GM11168 (cell line): ENCODE measurements around the gene ASXL1.
"Not testable (repeated sequence)": the region's sequence is repeated elsewhere in the genome, so short reads cannot be mapped to it uniquely, and the experiment has no call there.

Experiments used
- in situ Hi-C: fragments of 300-500 bp; cut with MboI; formaldehyde crosslinking; loops from one replicate; pipeline ENCODE4 v1.12.0; 2022; ENCODE audit warnings: low sequenced_read_pairs; ENCODE audit not compliant: unreplicated experiment

ASXL1 gene

DNA sequence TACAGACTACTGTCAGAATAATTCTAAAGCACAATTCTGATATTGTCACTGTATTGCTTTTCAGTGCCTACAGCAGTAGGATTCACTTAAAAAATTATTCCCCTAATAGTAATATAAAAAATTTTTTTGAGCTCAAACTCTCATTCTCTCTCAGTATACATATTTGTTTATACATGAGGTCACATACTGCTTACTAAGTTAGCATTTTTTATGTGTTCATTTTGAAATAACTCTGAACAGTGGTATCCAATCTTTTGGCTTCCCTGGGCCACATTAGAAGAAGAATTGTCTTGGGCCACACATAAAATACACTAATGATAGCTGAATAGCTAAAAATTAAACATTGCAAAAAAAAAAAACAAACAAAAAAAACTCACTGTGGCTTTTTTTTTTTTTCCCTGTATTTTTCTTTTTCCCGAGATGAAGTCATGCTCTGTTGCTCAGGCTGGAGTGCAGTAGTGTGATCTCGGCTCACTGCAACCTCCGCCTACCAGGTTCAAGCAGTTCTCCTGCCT, 38.6 kb downstream of the ASXL1 start:
- in situ Hi-C loops = no loop called here

DNA sequence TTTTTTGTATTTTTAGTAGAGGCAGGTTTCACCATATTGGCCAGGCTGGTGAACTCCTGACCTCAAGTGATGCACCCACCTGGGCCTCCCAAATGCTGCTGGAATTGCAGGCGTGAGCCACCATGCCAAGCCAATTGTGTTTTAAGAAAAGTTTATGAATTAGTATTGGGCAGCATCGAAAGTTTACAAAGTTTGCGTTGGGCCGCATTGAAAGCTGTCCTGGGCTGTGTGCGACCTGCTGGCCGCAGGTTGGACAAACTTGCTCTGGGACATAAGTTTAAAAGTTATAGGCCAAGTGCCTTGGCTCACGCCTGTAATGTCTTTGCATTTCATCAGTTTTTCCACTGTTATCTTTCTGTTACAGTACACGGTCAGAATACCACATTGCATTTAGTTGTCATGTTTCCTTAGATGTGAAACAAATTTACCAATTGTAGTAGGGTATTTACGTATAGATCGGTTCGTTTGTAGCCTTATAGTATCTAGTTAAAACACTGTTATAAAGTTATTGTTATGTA, 39.5 kb downstream of the ASXL1 start:
- in situ Hi-C loops = no loop called here

DNA sequence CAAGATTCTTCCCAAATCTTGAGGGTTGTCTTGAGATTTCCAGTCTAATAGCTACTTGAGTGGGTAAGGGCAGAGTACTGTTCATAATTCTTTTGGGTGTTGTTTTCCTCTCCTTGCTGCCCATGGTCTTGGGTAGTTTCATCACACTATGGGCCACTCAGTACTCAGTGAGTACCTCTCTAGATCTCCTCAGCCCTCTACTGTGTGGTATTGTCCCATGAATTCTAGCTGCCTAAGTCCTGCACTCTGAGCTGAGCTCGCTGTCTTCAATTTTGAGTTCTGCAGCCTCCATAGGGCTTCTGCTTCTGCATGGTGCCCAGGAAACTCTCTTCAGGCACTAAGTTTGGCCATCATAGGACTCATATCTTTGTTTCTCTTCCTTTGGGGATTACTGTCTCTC, 42.3 kb downstream of the ASXL1 start:
- in situ Hi-C loops = no loop called here

DNA sequence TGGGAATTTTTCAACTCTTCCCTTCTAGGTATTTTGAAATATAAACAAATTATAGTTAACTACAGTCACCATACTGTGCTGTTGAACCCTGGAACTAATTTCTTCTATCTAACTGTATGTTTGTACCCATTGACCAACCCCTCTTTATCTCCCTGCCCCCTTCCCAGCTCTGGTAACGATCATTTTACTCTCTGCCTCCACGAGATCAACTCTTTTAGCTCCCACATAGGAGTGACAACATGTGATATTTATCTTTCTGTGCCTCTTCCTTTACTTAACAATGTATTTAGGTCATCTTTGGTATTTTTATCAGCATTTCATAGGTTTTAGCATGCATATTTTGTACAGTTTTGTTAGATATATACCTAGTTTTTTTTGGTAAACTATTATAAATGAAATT, 45.9 kb downstream of the ASXL1 start:
- in situ Hi-C loops = no loop called here

DNA sequence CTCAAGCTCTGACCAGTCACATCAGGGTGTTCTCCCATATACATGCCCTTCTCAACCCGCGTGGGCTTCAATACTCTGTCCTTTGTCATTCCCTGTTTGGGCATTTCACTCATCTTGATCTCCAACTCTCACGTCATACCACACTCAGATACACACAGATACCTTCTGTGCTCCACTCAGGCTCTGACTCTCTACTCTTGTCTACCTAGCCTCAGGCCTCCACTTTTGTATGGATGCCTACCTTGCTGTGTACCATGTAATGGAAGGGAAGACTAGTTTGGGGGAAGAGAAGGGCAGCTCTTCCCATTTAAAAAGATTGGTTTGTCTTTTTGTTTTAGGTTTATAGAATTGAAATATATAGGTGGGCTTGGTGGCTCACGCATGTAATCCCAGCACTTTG, 48.6 kb downstream of the ASXL1 start:
- in situ Hi-C loops = no loop called here

DNA sequence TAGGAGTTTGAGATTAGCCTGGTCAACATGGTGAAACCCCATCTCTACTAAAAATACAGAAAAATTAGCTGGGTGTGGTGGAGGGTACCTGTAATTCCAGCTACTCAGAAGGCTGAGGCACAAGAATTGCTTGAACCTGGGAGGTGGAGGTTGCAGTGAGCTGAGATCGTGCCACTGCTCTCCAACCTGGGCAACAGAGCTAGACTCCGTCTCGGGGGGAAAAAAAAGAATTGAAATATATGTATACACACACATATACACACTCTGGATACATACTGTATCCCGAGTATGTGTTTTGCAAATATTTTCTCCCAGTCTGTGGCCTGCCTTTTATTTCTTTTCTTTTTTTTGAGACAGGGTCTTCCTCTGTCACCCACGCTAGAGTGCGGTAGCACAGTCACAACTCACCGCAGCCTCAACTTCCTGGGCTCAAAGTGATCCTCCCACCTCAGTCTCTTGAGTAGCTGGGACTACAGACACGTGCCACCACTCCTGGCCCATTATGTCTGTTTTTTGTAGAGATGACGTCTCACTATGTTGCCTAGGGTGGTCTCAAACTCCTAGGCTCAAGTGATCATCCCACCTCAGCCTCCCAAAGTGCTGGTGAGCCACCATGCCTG, 49.1 kb downstream of the ASXL1 start:
- in situ Hi-C loops = not testable (repeated sequence)

DNA sequence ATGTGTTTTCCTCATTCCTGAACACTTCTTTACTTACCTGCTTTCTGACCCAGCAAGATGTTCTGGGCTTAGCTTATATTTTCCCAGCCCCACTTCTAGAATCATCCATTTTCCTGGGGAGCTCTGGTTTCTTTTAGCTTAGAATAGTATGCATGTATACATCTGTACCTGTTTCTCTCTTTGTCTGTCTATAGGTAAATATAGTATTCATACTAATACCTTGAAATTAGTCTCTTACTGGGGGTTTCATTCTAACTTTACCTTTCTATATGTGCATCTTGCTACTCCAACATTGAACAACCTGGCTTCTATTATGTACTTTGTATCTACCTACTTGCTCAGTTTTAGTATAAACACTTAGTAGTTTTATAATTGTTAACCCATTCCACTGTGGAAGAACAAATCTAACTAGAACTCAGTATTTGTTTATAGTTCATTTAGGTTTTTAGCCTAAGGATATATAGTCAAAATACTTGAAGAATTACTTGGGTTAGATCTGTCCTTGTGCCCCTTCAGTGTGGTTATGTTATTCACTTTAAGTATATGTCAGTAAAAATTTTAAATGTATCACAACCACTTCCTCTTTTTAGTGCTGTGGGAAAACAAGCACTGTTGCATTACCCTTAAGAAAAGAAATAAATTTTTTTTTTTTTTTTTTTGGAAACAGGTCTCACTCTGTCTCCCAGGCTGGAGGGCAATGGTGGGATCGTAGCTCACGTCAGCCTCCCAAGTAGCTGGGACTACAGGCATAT, 54.0 kb downstream of the ASXL1 start:
- in situ Hi-C loops = no loop called here

DNA sequence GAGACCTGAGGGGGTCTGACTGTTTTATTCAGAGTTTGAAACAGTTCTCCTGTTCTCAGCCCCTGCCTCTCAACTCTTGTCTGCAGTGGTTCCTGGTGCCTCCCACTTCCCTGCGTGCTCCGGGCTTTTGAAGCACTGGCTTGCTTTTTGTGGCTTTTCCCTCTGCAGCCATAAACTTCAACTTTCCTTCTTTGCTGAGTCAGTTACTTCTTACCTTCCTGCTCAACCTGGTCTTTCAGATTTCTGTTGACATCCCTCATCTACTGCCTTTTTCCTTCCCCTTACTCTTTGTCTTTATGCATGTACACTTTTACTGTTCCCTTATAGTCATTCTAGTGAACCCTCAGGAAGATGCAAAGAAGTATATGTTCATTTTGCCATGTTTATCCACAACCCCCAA, 57.4 kb downstream of the ASXL1 start:
- in situ Hi-C loops = no loop called here

DNA sequence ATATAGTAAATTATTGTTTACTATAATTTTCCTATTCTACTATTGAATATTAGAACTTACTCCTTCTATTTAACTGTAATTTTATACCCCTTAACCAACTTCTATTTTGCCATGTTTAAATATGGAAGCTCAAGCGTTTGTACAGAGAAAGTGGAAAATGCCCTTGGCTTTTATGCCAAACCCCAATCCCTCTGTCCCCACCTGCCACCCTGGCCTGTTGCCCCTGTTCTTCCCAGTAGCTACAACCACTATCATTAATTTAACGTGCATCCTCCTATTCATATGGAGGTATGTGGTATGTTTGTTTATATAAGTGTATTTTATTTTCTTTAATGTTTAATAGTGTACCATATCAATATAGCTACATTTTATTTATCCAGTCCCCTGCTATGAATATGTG, 58.1 kb downstream of the ASXL1 start:
- in situ Hi-C loops = no loop called here

DNA sequence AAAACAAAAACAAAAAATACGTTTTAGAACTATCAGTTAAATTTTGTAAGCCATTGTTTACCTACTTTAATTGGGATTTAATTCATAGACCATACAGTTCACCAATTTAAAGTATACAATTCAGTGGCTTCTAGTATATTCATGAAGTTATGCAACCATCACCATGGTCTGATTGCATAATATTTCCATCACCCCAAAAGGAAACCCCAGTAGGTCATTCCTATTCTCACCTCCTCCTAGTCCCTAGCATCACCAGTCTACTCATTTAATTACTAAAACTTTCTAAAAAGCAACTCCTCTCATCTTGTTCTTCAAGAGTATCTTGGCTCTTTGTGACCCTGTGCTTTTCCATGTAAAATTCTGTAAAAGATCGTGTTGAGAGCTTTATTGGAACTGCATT, 60.2 kb downstream of the ASXL1 start:
- in situ Hi-C loops = no loop called here

DNA sequence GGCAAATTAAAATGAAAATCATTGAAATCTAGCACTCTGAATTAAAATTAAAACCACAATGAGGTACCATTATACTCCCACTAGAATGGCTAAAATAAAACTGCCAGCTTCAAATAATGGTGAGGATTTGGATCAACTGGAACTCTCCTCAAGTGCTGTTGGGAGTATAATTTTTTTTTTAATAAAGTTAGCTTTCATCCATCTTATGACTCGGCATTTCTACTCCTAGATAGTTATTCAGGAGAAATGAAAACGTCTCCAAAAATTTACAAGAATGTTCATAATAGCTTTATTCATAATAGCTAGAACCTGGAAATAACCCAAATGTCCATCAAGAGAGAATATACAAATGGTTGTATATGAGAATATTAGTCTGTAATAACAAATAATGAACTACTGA, 63.2 kb downstream of the ASXL1 start:
- in situ Hi-C loops = no loop called here

DNA sequence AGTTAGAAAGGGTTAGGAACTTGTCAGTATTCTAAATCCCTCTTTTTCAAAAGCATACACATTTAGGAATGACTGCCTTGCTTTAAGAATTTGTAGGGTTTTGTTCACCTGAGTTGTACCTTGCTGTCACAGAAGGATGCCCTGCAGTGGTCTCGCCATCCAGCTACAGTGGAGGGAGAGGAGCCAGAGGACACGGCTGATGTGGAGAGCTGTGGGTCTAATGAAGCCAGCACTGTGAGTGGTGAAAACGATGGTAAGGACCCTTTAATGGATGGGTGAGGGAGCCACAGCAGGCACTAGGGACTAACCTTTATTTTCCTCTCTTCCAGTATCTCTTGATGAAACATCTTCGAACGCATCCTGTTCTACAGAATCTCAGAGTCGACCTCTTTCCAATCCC, 69.9 kb downstream of the ASXL1 start:
- in situ Hi-C loops = no loop called here

DNA sequence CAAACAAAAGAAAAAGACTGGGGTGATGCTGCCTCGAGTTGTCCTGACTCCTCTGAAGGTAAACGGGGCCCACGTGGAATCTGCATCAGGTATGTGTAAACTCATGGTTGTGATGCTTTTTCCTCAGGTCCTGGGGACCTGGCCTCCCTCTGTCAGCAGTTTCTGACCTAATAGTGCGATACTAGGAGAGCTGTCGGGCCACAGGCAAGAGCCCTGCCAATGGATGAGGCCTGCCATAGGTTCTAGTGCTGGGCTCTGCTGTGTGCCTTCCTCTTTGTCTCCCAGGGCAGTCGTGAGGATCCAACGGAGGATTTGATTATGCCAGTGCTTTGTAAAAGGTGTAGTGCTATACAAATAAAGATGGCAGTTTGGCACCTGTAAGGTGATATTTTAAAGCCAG, 71.2 kb downstream of the ASXL1 start:
- in situ Hi-C loops = no loop called here

DNA sequence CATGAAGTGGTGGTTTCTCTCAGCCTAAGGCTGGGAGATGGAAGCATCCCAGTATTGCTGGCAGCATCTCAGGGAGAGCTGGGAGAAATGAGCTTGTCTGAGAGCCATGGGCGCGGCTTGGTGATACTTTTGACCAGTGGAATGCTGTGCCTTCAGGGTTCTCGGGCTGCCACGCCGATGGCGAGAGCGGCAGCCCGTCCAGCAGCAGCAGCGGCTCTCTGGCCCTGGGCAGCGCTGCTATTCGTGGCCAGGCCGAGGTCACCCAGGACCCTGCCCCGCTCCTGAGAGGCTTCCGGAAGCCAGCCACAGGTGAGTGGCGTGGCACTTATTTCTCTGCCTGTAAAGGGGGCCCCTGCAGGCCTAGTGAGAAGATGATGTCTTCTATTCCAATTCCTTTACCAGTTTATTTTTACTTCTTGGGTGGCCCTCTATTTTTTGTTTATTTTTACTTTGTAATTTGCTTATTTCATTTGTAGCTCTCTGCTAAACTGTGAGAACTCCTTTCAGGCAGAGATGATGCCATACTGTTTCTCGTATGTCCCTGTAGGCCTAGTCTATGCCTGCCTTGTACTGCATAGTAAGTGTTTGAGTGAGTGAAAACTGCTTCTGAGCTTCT, 71.7 kb downstream of the ASXL1 start:
- in situ Hi-C loops = no loop called here

DNA sequence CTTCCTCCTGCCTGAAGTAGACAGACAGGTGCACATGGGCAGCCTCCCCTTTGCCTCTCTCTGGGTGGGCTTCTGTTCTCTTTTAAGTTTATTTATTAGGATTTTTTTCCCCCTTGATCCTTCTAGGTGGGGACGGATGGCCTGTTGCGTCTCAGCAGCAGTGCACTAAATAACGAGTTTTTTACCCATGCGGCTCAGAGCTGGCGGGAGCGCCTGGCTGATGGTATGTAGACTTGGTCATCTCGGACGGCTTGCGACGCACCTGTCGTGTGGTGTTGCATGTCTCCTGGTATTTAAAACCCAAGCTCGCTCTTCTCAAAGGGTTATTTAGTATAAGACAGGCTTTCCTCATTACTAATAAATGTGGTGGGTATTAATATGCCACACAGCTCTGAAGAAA, 73.3 kb downstream of the ASXL1 start:
- in situ Hi-C loops = no loop called here

DNA sequence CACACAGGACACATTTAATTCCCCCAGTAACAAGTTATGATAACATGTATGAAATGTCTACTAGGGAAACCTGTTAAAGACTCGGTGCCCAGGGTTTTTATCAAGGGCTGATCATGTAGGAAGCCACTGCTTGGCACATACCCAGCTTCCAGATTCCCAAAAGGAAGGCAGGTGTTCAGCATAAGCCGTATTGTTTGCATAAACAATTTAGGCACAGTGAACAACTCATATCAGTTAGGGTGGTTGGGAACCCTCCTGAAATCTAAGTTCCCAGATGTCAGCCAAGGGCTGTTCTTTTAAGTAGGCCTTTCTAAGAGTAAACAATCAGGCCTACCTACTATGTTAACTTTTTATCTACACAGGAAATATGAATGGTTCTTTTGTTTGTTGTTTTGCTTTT, 74.1 kb downstream of the ASXL1 start:
- in situ Hi-C loops = no loop called here

DNA sequence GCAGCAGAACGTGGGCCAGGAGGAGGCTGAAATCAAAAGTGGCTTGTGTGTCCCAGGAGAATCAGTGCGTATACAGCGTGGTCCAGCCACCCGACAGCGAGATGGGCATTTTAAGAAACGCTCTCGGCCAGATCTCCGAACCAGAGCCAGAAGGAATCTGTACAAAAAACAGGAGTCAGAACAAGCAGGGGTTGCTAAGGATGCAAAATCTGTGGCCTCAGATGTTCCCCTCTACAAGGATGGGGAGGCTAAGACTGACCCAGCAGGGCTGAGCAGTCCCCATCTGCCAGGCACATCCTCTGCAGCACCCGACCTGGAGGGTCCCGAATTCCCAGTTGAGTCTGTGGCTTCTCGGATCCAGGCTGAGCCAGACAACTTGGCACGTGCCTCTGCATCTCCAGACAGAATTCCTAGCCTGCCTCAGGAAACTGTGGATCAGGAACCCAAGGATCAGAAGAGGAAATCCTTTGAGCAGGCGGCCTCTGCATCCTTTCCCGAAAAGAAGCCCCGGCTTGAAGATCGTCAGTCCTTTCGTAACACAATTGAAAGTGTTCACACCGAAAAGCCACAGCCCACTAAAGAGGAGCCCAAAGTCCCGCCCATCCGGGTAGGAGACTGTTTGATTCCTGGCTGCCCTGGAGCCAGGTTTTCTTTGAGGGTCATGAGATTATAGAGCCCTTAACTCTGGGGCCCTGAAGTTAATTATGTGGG, 75.3 kb downstream of the ASXL1 start:
- in situ Hi-C loops = no loop called here

DNA sequence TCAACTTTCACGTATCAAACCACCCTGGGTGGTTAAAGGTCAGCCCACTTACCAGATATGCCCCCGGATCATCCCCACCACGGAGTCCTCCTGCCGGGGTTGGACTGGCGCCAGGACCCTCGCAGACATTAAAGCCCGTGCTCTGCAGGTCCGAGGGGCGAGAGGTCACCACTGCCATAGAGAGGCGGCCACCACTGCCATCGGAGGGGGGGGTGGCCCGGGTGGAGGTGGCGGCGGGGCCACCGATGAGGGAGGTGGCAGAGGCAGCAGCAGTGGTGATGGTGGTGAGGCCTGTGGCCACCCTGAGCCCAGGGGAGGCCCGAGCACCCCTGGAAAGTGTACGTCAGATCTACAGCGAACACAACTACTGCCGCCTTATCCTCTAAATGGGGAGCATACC, 76.3 kb downstream of the ASXL1 start:
- in situ Hi-C loops = no loop called here

DNA sequence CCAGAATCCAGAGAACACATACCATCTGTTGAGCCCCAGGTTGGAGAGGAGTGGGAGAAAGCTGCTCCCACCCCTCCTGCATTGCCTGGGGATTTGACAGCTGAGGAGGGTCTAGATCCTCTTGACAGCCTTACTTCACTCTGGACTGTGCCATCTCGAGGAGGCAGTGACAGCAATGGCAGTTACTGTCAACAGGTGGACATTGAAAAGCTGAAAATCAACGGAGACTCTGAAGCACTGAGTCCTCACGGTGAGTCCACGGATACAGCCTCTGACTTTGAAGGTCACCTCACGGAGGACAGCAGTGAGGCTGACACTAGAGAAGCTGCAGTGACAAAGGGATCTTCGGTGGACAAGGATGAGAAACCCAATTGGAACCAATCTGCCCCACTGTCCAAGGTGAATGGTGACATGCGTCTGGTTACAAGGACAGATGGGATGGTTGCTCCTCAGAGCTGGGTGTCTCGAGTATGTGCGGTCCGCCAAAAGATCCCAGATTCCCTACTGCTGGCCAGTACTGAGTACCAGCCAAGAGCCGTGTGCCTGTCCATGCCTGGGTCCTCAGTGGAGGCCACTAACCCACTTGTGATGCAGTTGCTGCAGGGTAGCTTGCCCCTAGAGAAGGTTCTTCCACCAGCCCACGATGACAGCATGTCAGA, 77.4 kb downstream of the ASXL1 start:
- in situ Hi-C loops = no loop called here

DNA sequence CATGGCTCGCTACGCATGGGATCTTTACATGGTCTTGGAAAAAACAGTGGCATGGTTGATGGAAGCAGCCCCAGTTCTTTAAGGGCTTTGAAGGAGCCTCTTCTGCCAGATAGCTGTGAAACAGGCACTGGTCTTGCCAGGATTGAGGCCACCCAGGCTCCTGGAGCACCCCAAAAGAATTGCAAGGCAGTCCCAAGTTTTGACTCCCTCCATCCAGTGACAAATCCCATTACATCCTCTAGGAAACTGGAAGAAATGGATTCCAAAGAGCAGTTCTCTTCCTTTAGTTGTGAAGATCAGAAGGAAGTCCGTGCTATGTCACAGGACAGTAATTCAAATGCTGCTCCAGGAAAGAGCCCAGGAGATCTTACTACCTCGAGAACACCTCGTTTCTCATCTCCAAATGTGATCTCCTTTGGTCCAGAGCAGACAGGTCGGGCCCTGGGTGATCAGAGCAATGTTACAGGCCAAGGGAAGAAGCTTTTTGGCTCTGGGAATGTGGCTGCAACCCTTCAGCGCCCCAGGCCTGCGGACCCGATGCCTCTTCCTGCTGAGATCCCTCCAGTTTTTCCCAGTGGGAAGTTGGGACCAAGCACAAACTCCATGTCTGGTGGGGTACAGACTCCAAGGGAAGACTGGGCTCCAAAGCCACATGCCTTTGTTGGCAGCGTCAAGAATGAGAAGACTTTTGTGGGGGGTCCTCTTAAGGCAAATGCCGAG, 78.2 kb downstream of the ASXL1 start:
- in situ Hi-C loops = no loop called here
